WI38 (cell line): ENCODE data around the gene CHST5.

ENCODE experiments used
- H3K4me3 ChIP-seq: 2 replicates; pipeline ENCODE4 v1.5.1; 2011; ENCODE audit warnings: low read depth, mild to moderate bottlenecking, control low read depth, low read length
- CTCF ChIP-seq: IDR thresholded peaks from 2 replicates; pipeline ENCODE4 v1.5.1; 2012; ENCODE audit warnings: low read depth, mild to moderate bottlenecking, control low read depth, low read length

Gene CHST5

GRCh38 chr16:75535901-75536300 is at the start of gene CHST5:
CHST5 (minus strand) TSS chr16:75536108; CDS start chr16:75530384, 5,724 bp downstream.
- no peak for TF ChIP-seq CTCF
- H3K4me3 ChIP-seq, result no peak within 1 kb of the TSS

- TF ChIP-seq CTCF, result no peak
- H3K4me3 ChIP-seq, result no peak overlapping the region
These were observed 48.2 kb upstream of the CHST5 start for GRCh38 chr16:75584108-75584507.

- no peak for TF ChIP-seq CTCF
- no peak overlapping the region for H3K4me3 ChIP-seq
These were observed 43.5 kb upstream of the CHST5 start for GRCh38 chr16:75579281-75579834.

GRCh38 chr16:75578725-75579124 is 42.8 kb upstream of the CHST5 start:
- no peak for TF ChIP-seq CTCF

GRCh38 chr16:75578212-75578611 is 42.3 kb upstream of the CHST5 start:
- no peak for TF ChIP-seq CTCF
- no peak overlapping the region for H3K4me3 ChIP-seq

More at GRCh38 chr16:75578725-75579124, 42.8 kb upstream of the CHST5 start:
- no peak overlapping the region for H3K4me3 ChIP-seq

GRCh38 chr16:75576384-75576811 is 40.5 kb upstream of the CHST5 start:
- H3K4me3 ChIP-seq, result no peak overlapping the region
- no peak for TF ChIP-seq CTCF

- H3K4me3 ChIP-seq, result no peak overlapping the region
- no peak for TF ChIP-seq CTCF
These were observed 40.0 kb upstream of the CHST5 start for GRCh38 chr16:75575958-75576357.
